Measurements from ENCODE around the gene IGFN1.

- TF ChIP-seq CTCF (conservative IDR thresholded peaks at IDR 0.05; ENCODE audit: low read depth, low read length) (no peak), POLR2A (IDR thresholded peaks at IDR 0.05; ENCODE audit: low read depth, low read length) (no peak), NFE2L2 (IDR thresholded peaks at IDR 0.05; ENCODE audit: low read depth, low read length) (no peak), CHD1 (IDR thresholded peaks at IDR 0.05; ENCODE audit: low read depth, low read length) (no peak)
Observed at GRCh38 chr1:201265756-201266155, 75.1 kb downstream of the IGFN1 start.
